Measurements from ENCODE around the gene NSA2. TPM values are rescaled to one million over a fixed set of nuclear protein-coding genes. Genes with fewer than 3 reads are reported as not detected.

The NSA2 gene
- total RNA-seq = 50.8 TPM
- long read RNA-seq, full-length matches to known transcripts = 13 of 16 reads
- long read RNA-seq, partial matches to known transcripts = 3 of 16 reads
- long read RNA-seq, other reads (novel, unspliced or antisense) = 0 of 16 reads

GRCh38 chr5:74766849-74767578 is at the start of gene NSA2, which contains the start of gene GFM2:
Gene NSA2, plus strand, starts transcription at chr5:74767249. Its CDS starts 112 bp downstream, at chr5:74767361.
Gene GFM2, minus strand, starts transcription at chr5:74767117. Its CDS starts 3,375 bp downstream, at chr5:74763742.
- Histone ChIP-seq H3K36me3 (peaks cover 55% of the 10 kb centered on the region), H3K27me3 (no peaks in the 10 kb centered on the region), H3K9me3 (no peaks in the 10 kb centered on the region), H3K27ac (peak within 1 kb of the TSS; percentile 86), H3K4me1 (peaks cover 21% of the 10 kb centered on the region), H3K4me3 (peak within 1 kb of the TSS; percentile 95)
- ATAC-seq (peak; percentile 100), DNase-seq (peak; percentile 95)
- intact Hi-C loops (cut with DNase I) = no loop called here
- TF ChIP-seq CTCF (IDR thresholded peaks at IDR 0.05) = no peak

GRCh38 chr5:74717596-74717995 is 49.5 kb upstream of the NSA2 start:
- Histone ChIP-seq H3K4me3 (no peak overlapping the region), H3K9me3 (no peaks in the 10 kb centered on the region), H3K36me3 (peaks cover 93% of the 10 kb centered on the region), H3K27ac (no peak overlapping the region), H3K27me3 (no peaks in the 10 kb centered on the region), H3K4me1 (no peaks in the 10 kb centered on the region)
- intact Hi-C loops (cut with DNase I) = no loop called here
- no peak for TF ChIP-seq CTCF (IDR thresholded peaks at IDR 0.05)
- ATAC-seq (no peak), DNase-seq (no peak)

- Histone ChIP-seq H3K4me1 (no peaks in the 10 kb centered on the region), H3K9me3 (no peaks in the 10 kb centered on the region), H3K27ac (no peak overlapping the region), H3K4me3 (no peak overlapping the region), H3K27me3 (no peaks in the 10 kb centered on the region), H3K36me3 (peaks cover 99% of the 10 kb centered on the region)
- no peak for TF ChIP-seq CTCF (IDR thresholded peaks at IDR 0.05)
- intact Hi-C loops (cut with DNase I) = no loop called here
- ATAC-seq (no peak), DNase-seq (no peak)
These were observed 44.8 kb upstream of the NSA2 start for GRCh38 chr5:74722271-74722670.

GRCh38 chr5:74725331-74725730 is 41.7 kb upstream of the NSA2 start:
- H3K27me3 ChIP-seq = no peaks in the 10 kb centered on the region
- H3K9me3 ChIP-seq = no peaks in the 10 kb centered on the region
- H3K4me1 ChIP-seq = no peaks in the 10 kb centered on the region
- no peak overlapping the region for H3K27ac ChIP-seq
- no peak overlapping the region for H3K4me3 ChIP-seq
- DNase-seq = no peak
- intact Hi-C loops (cut with DNase I) = no loop called here
- no peak for ATAC-seq
- TF ChIP-seq CTCF (IDR thresholded peaks at IDR 0.05) = no peak
- H3K36me3 ChIP-seq = peaks cover 86% of the 10 kb centered on the region

GRCh38 chr5:74736759-74737158 is 30.3 kb upstream of the NSA2 start:
- DNase-seq (no peak), ATAC-seq (no peak)
- Histone ChIP-seq H3K27me3 (no peaks in the 10 kb centered on the region), H3K4me1 (no peaks in the 10 kb centered on the region), H3K4me3 (no peak overlapping the region), H3K36me3 (peaks cover 84% of the 10 kb centered on the region), H3K9me3 (no peaks in the 10 kb centered on the region), H3K27ac (no peak overlapping the region)
- intact Hi-C loops (cut with DNase I) = no loop called here
- no peak for TF ChIP-seq CTCF (IDR thresholded peaks at IDR 0.05)
